Measurements from ENCODE around the gene UBE2J1.

DNA sequence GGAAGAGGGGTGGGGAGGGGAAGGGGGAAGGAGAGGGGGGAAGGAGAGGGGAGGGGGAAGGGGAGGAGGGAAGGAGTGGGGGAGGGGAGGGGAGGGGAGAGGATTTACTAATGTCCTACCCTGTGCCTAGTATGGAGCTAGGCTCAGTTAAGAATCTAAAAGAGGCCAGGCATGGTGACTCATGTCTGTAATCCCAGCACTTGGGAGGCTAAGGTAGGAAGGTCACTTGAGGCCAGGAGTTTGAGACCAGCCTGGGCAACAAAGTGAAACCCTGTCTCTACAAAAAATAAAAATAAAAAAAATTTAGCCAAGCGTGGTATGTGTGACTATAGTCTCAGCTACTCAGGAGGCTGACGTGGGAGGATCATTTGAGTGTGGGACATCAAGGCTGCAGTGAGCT lies 13.0 kb downstream of the UBE2J1 start:
- TF ChIP-seq, protein P1, sequence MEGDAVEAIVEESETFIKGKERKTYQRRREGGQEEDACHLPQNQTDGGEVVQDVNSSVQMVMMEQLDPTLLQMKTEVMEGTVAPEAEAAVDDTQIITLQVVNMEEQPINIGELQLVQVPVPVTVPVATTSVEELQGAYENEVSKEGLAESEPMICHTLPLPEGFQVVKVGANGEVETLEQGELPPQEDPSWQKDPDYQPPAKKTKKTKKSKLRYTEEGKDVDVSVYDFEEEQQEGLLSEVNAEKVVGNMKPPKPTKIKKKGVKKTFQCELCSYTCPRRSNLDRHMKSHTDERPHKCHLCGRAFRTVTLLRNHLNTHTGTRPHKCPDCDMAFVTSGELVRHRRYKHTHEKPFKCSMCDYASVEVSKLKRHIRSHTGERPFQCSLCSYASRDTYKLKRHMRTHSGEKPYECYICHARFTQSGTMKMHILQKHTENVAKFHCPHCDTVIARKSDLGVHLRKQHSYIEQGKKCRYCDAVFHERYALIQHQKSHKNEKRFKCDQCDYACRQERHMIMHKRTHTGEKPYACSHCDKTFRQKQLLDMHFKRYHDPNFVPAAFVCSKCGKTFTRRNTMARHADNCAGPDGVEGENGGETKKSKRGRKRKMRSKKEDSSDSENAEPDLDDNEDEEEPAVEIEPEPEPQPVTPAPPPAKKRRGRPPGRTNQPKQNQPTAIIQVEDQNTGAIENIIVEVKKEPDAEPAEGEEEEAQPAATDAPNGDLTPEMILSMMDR (conservative IDR thresholded peaks at IDR 0.05), result no peak
- TF ChIP-seq ZFX (IDR thresholded peaks at IDR 0.05), result no peak

Data from C4-2B (cell line).